Upper lobe of right lung (tissue), 1 donor: ENCODE results near the gene NTM. TPM values are rescaled to one million over a fixed set of nuclear protein-coding genes. Genes with fewer than 3 reads are reported as not detected.

Source experiments
- ATAC-seq: fragments of 200-7000 bp; cut with Tn5 transposase; one replicate; pipeline ENCODE4 v1.9.1; 2020; ENCODE audit warnings: mild to moderate bottlenecking, moderate library complexity
- DNase-seq: peaks from one replicate; pipeline ENCODE4 v3.0.0-alpha.2; 2020
- H3K27ac ChIP-seq: fragments of 200-600 bp; one replicate; pipeline ENCODE4 v1.8.0; 2022
- H3K27me3 ChIP-seq: fragments of 200-600 bp; one replicate; pipeline ENCODE4 v1.8.0; 2022; ENCODE audit warnings: mild to moderate bottlenecking
- H3K36me3 ChIP-seq: fragments of 200-600 bp; one replicate; pipeline ENCODE4 v1.8.0; 2022
- H3K4me1 ChIP-seq: fragments of 200-600 bp; one replicate; pipeline ENCODE4 v1.8.0; 2022
- H3K4me3 ChIP-seq: fragments of 200-600 bp; one replicate; pipeline ENCODE4 v1.8.0; 2022; ENCODE audit warnings: mild to moderate bottlenecking
- H3K9me3 ChIP-seq: fragments of 200-600 bp; one replicate; pipeline ENCODE4 v1.8.0; 2022
- CTCF ChIP-seq: fragments of 200-600 bp; IDR thresholded peaks from one replicate; pipeline ENCODE4 v1.8.0; 2022; ENCODE audit warnings: antibody characterized with exemption
- intact Hi-C: fragments of 100-400 bp; cut with DNase I; formaldehyde crosslinking; loops from one replicate; pipeline ENCODE4 v1.11.0; 2022
- total RNA-seq: library from RNA; stranded (reverse); fragmentation: NEBNext Ultra II Directional; extraction: Animal tissue kit (Norgen Biotek cat#: 25700); gene quantifications from one replicate; pipeline ENCODE4 v1.2.1, GENCODE V29; 2021
- donor health status: DM: no; HTN: yes; CAD: no; lungs with severe emphysema.

NTM gene
- total RNA-seq, 1 donor from 2014 or later, result 3.7 TPM

- no peak for ATAC-seq
- TF ChIP-seq CTCF, result no peak
These were observed 467.6 kb downstream of the NTM start for GRCh38 chr11:131838016-131838415.

GRCh38 chr11:131839326-131839725 lies 468.9 kb downstream of the NTM start:
- no peaks in the 10 kb centered on the region for H3K9me3 ChIP-seq
- no peaks in the 10 kb centered on the region for H3K27me3 ChIP-seq
- ATAC-seq (no peak), DNase-seq (no peak)
- H3K36me3 ChIP-seq, result no peaks in the 10 kb centered on the region
- H3K27ac ChIP-seq, result no peak overlapping the region
- no peak for TF ChIP-seq CTCF
- no peaks in the 10 kb centered on the region for H3K4me1 ChIP-seq
- no peak overlapping the region for H3K4me3 ChIP-seq
- intact Hi-C loops, result no loop called here

More at GRCh38 chr11:131838016-131838415, 467.6 kb downstream of the NTM start:
- DNase-seq, result no peak
- intact Hi-C loops, result no loop called here
- Histone ChIP-seq H3K36me3 (no peaks in the 10 kb centered on the region), H3K4me1 (no peaks in the 10 kb centered on the region), H3K4me3 (no peak overlapping the region), H3K27me3 (no peaks in the 10 kb centered on the region), H3K27ac (no peak overlapping the region), H3K9me3 (no peaks in the 10 kb centered on the region)

GRCh38 chr11:131840545-131840944 lies 470.1 kb downstream of the NTM start:
- H3K9me3 ChIP-seq, result no peaks in the 10 kb centered on the region
- no peak overlapping the region for H3K4me3 ChIP-seq
- H3K36me3 ChIP-seq, result no peaks in the 10 kb centered on the region
- no peaks in the 10 kb centered on the region for H3K4me1 ChIP-seq
- ATAC-seq, result peak; percentile 45
- no peak overlapping the region for H3K27ac ChIP-seq
- no peak for DNase-seq
- intact Hi-C loops, result no loop called here
- TF ChIP-seq CTCF, result no peak
- no peaks in the 10 kb centered on the region for H3K27me3 ChIP-seq

GRCh38 chr11:131841028-131841427 lies 470.6 kb downstream of the NTM start:
- no peak for TF ChIP-seq CTCF
- Histone ChIP-seq H3K27me3 (no peaks in the 10 kb centered on the region), H3K9me3 (no peaks in the 10 kb centered on the region), H3K36me3 (no peaks in the 10 kb centered on the region), H3K4me1 (no peaks in the 10 kb centered on the region), H3K27ac (no peak overlapping the region), H3K4me3 (no peak overlapping the region)
- DNase-seq (no peak), ATAC-seq (peak; percentile 56)
- intact Hi-C loops, result no loop called here

- no peaks in the 10 kb centered on the region for H3K4me1 ChIP-seq
- H3K36me3 ChIP-seq, result no peaks in the 10 kb centered on the region
- DNase-seq (no peak), ATAC-seq (no peak)
- no peak for TF ChIP-seq CTCF
- H3K9me3 ChIP-seq, result no peaks in the 10 kb centered on the region
- intact Hi-C loops, result no loop called here
- no peaks in the 10 kb centered on the region for H3K27me3 ChIP-seq
- H3K27ac ChIP-seq, result no peak overlapping the region
- no peak overlapping the region for H3K4me3 ChIP-seq
These were observed 471.7 kb downstream of the NTM start for GRCh38 chr11:131841925-131842635.

GRCh38 chr11:131845255-131845654 lies 474.8 kb downstream of the NTM start:
- DNase-seq (no peak), ATAC-seq (no peak)
- no peak overlapping the region for H3K27ac ChIP-seq
- H3K9me3 ChIP-seq, result no peaks in the 10 kb centered on the region
- no peak for TF ChIP-seq CTCF
- no peak overlapping the region for H3K4me3 ChIP-seq
- H3K27me3 ChIP-seq, result peaks cover 7% of the 10 kb centered on the region
- no peaks in the 10 kb centered on the region for H3K36me3 ChIP-seq
- intact Hi-C loops, result no loop called here
- no peaks in the 10 kb centered on the region for H3K4me1 ChIP-seq
